Bronchial epithelial cell (primary cell): ENCODE measurements around the gene CGB8. TPM values are rescaled to one million over a fixed set of nuclear protein-coding genes. Genes with fewer than 3 reads are reported as not detected.
"Not testable (repeated sequence)": the region's sequence is repeated elsewhere in the genome, so short reads cannot be mapped to it uniquely, and the experiment has no call there.

Experiments used
- DNase-seq: peaks from one replicate; pipeline ENCODE4 v3.0.0-alpha.2; 2010; ENCODE audit warnings: low read depth
- FAIRE-seq: peaks from 2 replicates; lab custom pipeline; 2011; peaks lifted over from hg19 to GRCh38; lab: Jason Lieb, UNC
- H3K27me3 ChIP-seq: 2 replicates; pipeline ENCODE4 v1.5.1; 2011; ENCODE audit warnings: low read length; ENCODE audit not compliant: control insufficient read depth, insufficient read depth
- H3K36me3 ChIP-seq: 2 replicates; pipeline ENCODE4 v1.5.1; 2011; ENCODE audit warnings: low read length; ENCODE audit not compliant: control insufficient read depth, insufficient read depth
- H3K4me3 ChIP-seq: 2 replicates; pipeline ENCODE4 v1.5.1; 2011; ENCODE audit warnings: mild to moderate bottlenecking, low read depth, low read length, control low read depth
- total RNA-seq: library from RNA; depleted of rRNA; stranded (reverse); fragments of >200 nt; gene quantifications from 2 replicates; pipeline ENCODE4 v1.2.1, GENCODE V29; 2014
- TF ChIP-seq, protein P1 (sequence below): IDR thresholded peaks from 2 replicates; pipeline ENCODE4 v1.5.1; 2011; ENCODE audit warnings: mild to moderate bottlenecking, moderate library complexity, low read length, control low read depth, inconsistent platforms; ENCODE audit not compliant: insufficient read depth, severe bottlenecking

CGB8 gene
- total RNA-seq, 1 donor from 2014 or later: not detected

DNA sequence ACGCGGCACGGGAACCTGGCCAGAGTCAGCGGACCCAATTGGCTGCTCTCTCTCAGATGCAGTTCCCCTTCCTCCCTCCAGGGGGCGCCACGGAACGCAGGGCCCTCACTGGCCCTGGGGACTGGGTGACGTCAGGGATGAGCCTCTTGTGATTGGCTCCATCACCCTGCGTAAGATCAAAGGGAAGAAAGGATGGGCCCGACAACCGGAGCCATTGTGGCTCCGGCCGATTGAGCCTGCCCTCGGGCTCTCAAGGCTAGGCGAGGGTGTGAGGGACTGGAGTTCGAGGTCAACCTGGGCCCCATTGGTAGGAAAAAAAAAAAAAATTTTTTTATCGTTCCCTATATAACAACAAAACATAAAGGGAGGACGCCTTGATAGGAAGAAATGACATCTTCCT is 12.1 kb downstream of the CGB8 start, which contains the start of gene CGB1:
Gene CGB1, minus strand, starts transcription at position 81 of the 400 bp plus-strand sequence. CDS start 184 bp downstream, outside the sequence.
- H3K4me3 ChIP-seq, H3K27me3 ChIP-seq, FAIRE-seq, H3K36me3 ChIP-seq, DNase-seq: not testable (repeated sequence)
- TF ChIP-seq, protein P1, sequence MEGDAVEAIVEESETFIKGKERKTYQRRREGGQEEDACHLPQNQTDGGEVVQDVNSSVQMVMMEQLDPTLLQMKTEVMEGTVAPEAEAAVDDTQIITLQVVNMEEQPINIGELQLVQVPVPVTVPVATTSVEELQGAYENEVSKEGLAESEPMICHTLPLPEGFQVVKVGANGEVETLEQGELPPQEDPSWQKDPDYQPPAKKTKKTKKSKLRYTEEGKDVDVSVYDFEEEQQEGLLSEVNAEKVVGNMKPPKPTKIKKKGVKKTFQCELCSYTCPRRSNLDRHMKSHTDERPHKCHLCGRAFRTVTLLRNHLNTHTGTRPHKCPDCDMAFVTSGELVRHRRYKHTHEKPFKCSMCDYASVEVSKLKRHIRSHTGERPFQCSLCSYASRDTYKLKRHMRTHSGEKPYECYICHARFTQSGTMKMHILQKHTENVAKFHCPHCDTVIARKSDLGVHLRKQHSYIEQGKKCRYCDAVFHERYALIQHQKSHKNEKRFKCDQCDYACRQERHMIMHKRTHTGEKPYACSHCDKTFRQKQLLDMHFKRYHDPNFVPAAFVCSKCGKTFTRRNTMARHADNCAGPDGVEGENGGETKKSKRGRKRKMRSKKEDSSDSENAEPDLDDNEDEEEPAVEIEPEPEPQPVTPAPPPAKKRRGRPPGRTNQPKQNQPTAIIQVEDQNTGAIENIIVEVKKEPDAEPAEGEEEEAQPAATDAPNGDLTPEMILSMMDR: peak; percentile 47

DNA sequence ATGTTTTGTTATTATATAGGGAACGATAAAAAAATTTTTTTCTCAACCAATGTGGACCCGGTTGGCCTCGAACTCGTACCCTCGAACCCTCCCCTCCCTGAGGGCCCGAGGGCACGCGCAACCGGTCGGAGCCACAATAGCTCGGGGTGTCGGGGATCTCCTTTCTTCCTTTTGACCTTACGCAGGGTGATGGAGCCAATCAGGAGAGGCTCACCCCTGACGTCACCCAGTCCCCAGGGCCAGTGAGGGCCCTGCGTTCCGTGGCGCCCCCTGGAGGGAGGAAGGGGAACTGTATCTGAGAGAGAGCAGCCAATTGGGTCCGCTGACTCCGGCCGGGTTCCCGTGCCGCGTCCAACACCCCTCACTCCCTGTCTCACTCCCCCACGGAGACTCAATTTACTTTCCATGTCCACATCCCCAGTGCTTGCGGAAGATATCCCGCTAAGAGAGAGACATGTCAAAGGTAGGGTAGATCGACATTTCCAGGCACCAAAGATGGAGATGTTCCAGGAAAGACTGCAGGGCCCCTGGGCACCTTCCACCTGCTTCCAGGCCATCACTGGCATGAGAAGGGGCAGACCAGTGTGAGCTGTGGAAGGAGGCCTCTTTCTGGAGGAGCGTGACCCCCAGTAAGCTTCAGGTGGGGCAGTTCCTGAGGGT is 17.1 kb downstream of the CGB8 start, which contains the start of gene CGB2:
Gene CGB2, plus strand, starts transcription at position 249 of the 660 bp plus-strand sequence. Its CDS starts 206 bp downstream, at position 455.
- TF ChIP-seq, protein P1: peak; percentile 24
- H3K4me3 ChIP-seq, H3K27me3 ChIP-seq, FAIRE-seq, DNase-seq, H3K36me3 ChIP-seq: not testable (repeated sequence)

DNA sequence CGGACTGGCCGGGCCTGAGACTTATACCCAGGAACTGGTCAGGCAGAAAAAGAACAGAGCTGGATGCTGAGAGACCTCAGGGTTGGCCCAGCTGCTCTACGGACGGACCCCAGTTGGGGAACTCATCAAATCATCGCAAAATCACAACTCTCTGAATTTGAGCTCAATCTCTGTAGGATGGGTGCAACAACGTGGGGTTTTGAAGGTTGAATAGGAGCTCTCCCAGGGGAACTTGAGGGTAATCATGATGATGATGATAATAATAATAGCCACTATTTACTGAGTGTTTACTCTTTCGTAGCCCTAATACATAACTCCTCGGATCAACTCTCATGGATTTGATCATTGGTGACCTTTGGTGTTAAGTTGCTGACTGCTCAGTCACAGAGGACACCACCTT is 18.6 kb downstream of the CGB8 start:
- H3K36me3 ChIP-seq, H3K27me3 ChIP-seq, FAIRE-seq, H3K4me3 ChIP-seq, DNase-seq: not testable (repeated sequence)

DNA sequence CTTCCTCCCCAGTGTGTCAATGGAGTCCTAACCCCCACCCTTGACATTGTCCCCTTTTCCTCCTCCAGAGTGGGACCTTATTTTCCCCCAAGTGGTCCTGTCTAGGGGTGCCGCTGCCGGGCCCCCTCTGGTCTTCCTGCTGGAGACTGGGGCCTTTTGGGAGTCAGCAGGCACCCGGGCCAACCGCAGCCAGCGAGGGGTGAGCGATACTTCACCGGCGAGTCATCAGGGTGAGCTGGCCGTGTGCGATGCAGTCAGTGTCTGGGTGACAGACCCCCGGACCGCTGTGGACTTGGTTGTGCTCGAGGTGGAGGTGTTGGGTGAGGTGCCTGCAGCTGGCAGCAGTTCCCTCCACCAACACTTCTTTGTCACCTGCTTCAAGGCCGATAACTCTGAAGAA is 19.2 kb downstream of the CGB8 start:
- not testable (repeated sequence) for H3K36me3 ChIP-seq, H3K4me3 ChIP-seq, H3K27me3 ChIP-seq, DNase-seq, FAIRE-seq

DNA sequence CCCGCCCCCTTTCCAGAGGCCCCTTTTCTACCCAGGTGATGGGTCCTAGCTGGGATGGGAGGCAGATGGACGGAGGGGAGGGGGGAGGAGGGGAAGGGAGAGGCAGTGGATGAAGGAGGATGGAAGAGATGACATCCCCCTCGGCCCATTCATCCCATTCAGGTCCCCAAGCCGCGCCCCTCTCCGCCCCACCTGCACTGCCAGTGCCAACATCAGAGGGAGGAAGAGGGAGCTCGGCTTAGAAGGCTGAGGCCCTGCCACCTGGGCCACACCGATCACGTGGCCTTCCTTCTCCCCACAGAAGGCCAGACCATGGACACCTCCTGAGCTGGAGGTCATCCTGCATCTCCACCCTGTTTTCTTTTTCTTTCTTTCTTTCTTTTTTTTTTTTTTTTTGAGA is 20.2 kb downstream of the CGB8 start:
- not testable (repeated sequence) for FAIRE-seq, H3K4me3 ChIP-seq, DNase-seq, H3K36me3 ChIP-seq, H3K27me3 ChIP-seq

- not testable (repeated sequence) for H3K27me3 ChIP-seq, DNase-seq, H3K4me3 ChIP-seq, FAIRE-seq, H3K36me3 ChIP-seq
These were observed 23.3 kb downstream of the CGB8 start for GRCh38 chr19:49025599-49025998.

DNA sequence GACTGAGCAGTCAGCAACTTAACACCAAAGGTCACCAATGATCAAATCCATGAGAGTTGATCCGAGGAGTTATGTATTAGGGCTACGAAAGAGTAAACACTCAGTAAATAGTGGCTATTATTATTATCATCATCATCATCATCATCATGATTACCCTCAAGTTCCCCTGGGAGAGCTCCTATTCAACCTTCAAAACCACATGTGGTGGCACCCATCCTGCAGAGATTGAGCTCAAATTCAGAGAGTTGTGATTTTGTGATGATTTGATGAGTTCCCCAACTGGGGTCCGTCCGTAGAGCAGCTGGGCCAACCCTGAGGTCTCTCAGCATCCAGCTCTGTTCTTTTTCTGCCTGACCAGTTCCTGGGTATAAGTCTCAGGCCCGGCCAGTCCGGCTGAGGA is 23.8 kb downstream of the CGB8 start:
- not testable (repeated sequence) for H3K27me3 ChIP-seq, FAIRE-seq, H3K4me3 ChIP-seq, H3K36me3 ChIP-seq, DNase-seq

GRCh38 chr19:49024233-49024632 is 24.7 kb downstream of the CGB8 start, which contains the start of gene CGB3:
Gene CGB3 (minus strand): TSS chr19:49024333. CDS start chr19:49023971, 362 bp downstream.
- FAIRE-seq, DNase-seq, H3K27me3 ChIP-seq, H3K4me3 ChIP-seq, H3K36me3 ChIP-seq: not testable (repeated sequence)

GRCh38 chr19:49022116-49022515 is 26.8 kb downstream of the CGB8 start:
- no peak overlapping the region for H3K4me3 ChIP-seq
- DNase-seq: no peak
- TF ChIP-seq, protein P1: no peak
- H3K36me3 ChIP-seq: no peaks in the 10 kb centered on the region
- H3K27me3 ChIP-seq: no peaks in the 10 kb centered on the region
- no peak for FAIRE-seq
